Uterus (tissue), 2 donors: ENCODE measurements around the gene LRCH4.

Source experiments
- POLR2A ChIP-seq, 2 donors: fragments of 450-650 bp; IDR thresholded peaks; one replicate each; pipeline ENCODE4 v1.6.1; 2016; ENCODE audit warnings: antibody characterized with exemption in 2 of 2, mild to moderate bottlenecking in 1 of 2, moderate library complexity in 1 of 2
- TF ChIP-seq, protein P1 (sequence below), 4 experiments: fragments of 200-600 bp in 2 of 4; fragments of 450-650 bp in 2 of 4; sonication (generic) in 2 of 4; IDR thresholded peaks; one replicate each; pipeline ENCODE4 v1.5.1; 2016 to 2019; ENCODE audit warnings: antibody characterized with exemption in 4 of 4, mild to moderate bottlenecking in 2 of 4, moderate library complexity in 1 of 4

DNA sequence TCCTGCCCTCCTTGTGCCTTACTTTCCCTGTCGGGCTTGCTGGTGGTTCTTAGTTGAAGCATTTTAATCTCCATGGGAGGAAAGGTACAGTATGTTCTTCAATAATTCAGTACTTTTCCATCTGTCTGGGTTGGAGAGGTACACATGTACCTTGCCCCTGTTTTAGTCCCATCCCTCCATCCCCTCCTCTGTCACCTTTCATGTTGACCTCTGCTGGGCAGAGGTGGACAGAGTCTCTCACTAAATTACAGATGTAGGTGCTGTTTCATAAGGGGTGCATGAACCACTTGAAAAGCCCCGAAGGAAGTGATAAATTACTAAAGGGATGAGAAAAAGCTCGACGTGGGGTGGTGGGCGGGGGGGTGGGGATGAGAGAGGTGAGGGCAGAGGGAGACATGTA, 41.5 kb downstream of the LRCH4 start:
- TF ChIP-seq, protein P1, sequence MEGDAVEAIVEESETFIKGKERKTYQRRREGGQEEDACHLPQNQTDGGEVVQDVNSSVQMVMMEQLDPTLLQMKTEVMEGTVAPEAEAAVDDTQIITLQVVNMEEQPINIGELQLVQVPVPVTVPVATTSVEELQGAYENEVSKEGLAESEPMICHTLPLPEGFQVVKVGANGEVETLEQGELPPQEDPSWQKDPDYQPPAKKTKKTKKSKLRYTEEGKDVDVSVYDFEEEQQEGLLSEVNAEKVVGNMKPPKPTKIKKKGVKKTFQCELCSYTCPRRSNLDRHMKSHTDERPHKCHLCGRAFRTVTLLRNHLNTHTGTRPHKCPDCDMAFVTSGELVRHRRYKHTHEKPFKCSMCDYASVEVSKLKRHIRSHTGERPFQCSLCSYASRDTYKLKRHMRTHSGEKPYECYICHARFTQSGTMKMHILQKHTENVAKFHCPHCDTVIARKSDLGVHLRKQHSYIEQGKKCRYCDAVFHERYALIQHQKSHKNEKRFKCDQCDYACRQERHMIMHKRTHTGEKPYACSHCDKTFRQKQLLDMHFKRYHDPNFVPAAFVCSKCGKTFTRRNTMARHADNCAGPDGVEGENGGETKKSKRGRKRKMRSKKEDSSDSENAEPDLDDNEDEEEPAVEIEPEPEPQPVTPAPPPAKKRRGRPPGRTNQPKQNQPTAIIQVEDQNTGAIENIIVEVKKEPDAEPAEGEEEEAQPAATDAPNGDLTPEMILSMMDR (IDR thresholded peaks at IDR 0.05): no peak
- TF ChIP-seq POLR2A (IDR thresholded peaks at IDR 0.05): no peak
